Bone marrow (tissue), 2 donors: Measurements from ENCODE around the gene ENOX1.

Source experiments
- DNase-seq, 2 donors: peaks; one replicate each; lab custom pipeline; 2025; lab: John Stamatoyannopoulos, UW

Gene ENOX1

GRCh38 chr13:43289470-43290255, 497.1 kb downstream of the ENOX1 start:
- DNase-seq: no peak

- no peak for DNase-seq
Measured at GRCh38 chr13:43286751-43287150, 500.0 kb downstream of the ENOX1 start.

- no peak for DNase-seq
Measured at GRCh38 chr13:43285933-43286597, 500.7 kb downstream of the ENOX1 start.

- no peak for DNase-seq
Measured at GRCh38 chr13:43284162-43284561, 502.6 kb downstream of the ENOX1 start.

- DNase-seq: no peak
Measured at GRCh38 chr13:43279696-43280095, 507.1 kb downstream of the ENOX1 start.

- DNase-seq: no peak
Measured at GRCh38 chr13:43278127-43278526, 508.6 kb downstream of the ENOX1 start.

GRCh38 chr13:43277142-43277541, 509.6 kb downstream of the ENOX1 start:
- no peak for DNase-seq

- no peak for DNase-seq
Measured at GRCh38 chr13:43274881-43275280, 511.9 kb downstream of the ENOX1 start.

GRCh38 chr13:43273362-43273761, 513.4 kb downstream of the ENOX1 start:
- DNase-seq: no peak

- no peak for DNase-seq
Measured at GRCh38 chr13:43272851-43273250, 513.9 kb downstream of the ENOX1 start.

- DNase-seq: no peak
Measured at GRCh38 chr13:43271152-43271551, 515.6 kb downstream of the ENOX1 start.

- DNase-seq: no peak
Measured at GRCh38 chr13:43270130-43270830, 516.5 kb downstream of the ENOX1 start.

- DNase-seq: no peak
Measured at GRCh38 chr13:43269037-43269481, 517.7 kb downstream of the ENOX1 start.

GRCh38 chr13:43268632-43269031, 518.1 kb downstream of the ENOX1 start:
- DNase-seq: no peak

- no peak for DNase-seq
Measured at GRCh38 chr13:43267916-43268315, 518.9 kb downstream of the ENOX1 start.

- DNase-seq: no peak
Measured at GRCh38 chr13:43266936-43267615, 519.7 kb downstream of the ENOX1 start.

- DNase-seq: no peak
Measured at GRCh38 chr13:43265028-43265427, 521.7 kb downstream of the ENOX1 start.

GRCh38 chr13:43264458-43264857, 522.3 kb downstream of the ENOX1 start:
- DNase-seq: no peak

GRCh38 chr13:43263047-43263446, 523.7 kb downstream of the ENOX1 start:
- DNase-seq: no peak

GRCh38 chr13:43260999-43261398, 525.8 kb downstream of the ENOX1 start:
- DNase-seq: no peak

GRCh38 chr13:43258771-43259170, 528.0 kb downstream of the ENOX1 start:
- DNase-seq: no peak

- DNase-seq: no peak
Measured at GRCh38 chr13:43257765-43258164, 529.0 kb downstream of the ENOX1 start.
